ENCODE results near the gene CDH13. TPM values are rescaled to one million over a fixed set of nuclear protein-coding genes. Genes with fewer than 3 reads are reported as not detected.

Gene CDH13
- total and polyA plus RNA-seq, 10 of the 15 experiments (the other 5 are each of a cell fraction or from before 2014, with no cell fraction given), result under 0.01 to 0.05 TPM; not detected in 8

- Histone ChIP-seq H3K4me3 (no peak overlapping the region), H2AFZ (ENCODE audit: control insufficient read depth, low read depth, low read length) (no peak overlapping the region), H3K9me3 (replicated peaks; ENCODE audit: control insufficient read depth, insufficient read depth, low read length) (no peaks in the 10 kb centered on the region), H3K9ac (ENCODE audit: control insufficient read depth, insufficient read depth, low read length) (no peak overlapping the region), H4K20me1 (ENCODE audit: control insufficient read depth, insufficient read depth) (no peaks in the 10 kb centered on the region), H3K79me2 (ENCODE audit: control insufficient read depth, insufficient read depth, low read length) (no peaks in the 10 kb centered on the region), H3K36me3 (ENCODE audit: control insufficient read depth in 2 of 2, insufficient read depth in 2 of 2, low read length in 1 of 2) (no peaks in the 10 kb centered on the region), H3K27ac (ENCODE audit: control insufficient read depth, insufficient read depth) (no peak overlapping the region), H3K4me2 (ENCODE audit: control insufficient read depth, insufficient read depth) (no peak overlapping the region), H3K4me1 (ENCODE audit: control insufficient read depth, insufficient read depth, low read length) (no peaks in the 10 kb centered on the region), H3K27me3 (replicated peaks in 1 of 2; ENCODE audit: control insufficient read depth in 2 of 2, insufficient read depth in 2 of 2, low read length in 1 of 2) (no peaks in the 10 kb centered on the region; a peak in 1 of 4 replicates)
- CTCF ChIA-PET, result interaction anchor here (1.5 to 11.3 kb wide), 2 partner anchors 27 to 38 kb away, joined by 5 to 131 read pairs; no protein-coding TSS in a partner anchor
- BruUV-seq (replicated peaks), result no TSS peak
- RAD21 ChIA-PET (ENCODE audit: unreplicated experiment), result no interaction called here
- in situ Hi-C loops (cut with MboI), result no loop called here
- POLR2A ChIA-PET, result no interaction called here
- intact Hi-C loops (cut with micrococcal nuclease; ENCODE audit: unreplicated experiment), result no loop called here
- SMC1A ChIA-PET (ENCODE audit: uncharacterized antibody, unreplicated experiment), result interaction anchor here (1.8 to 2.0 kb wide), 2 partner anchors 24 to 27 kb away, joined by 7 read pairs; no protein-coding TSS in a partner anchor
- FAIRE-seq (no peak), ATAC-seq (no peak), DNase-seq (ENCODE audit: low read depth, low spot score) (no peak)
- WGBS (ENCODE audit: insufficient coverage, insufficient replicate concordance, low lambda C conversion rate, missing lambda C conversion rate), result 33% methylated on average over 3 of the region's 3 CpGs
- TF ChIP-seq ZBED1 (IDR thresholded peaks at IDR 0.05; ENCODE audit: borderline replicate concordance) (no peak), HDAC6 (IDR thresholded peaks at IDR 0.05; ENCODE audit: unreplicated experiment) (no peak), SIX5 (IDR thresholded peaks at IDR 0.05; ENCODE audit: low read depth, low read length, severe bottlenecking) (no peak), RUNX3 (IDR thresholded peaks at IDR 0.05; ENCODE audit: low read length) (no peak), ETV6 (conservative IDR thresholded peaks at IDR 0.05 in 1 of 2, IDR thresholded peaks at IDR 0.05 in 1 of 2; ENCODE audit: borderline replicate concordance in 1 of 2, low read depth in 1 of 2) (no peak), TARDBP (IDR thresholded peaks at IDR 0.05; ENCODE audit: borderline replicate concordance) (no peak), ZNF274 (IDR thresholded peaks at IDR 0.05; ENCODE audit: insufficient read depth, insufficient read length) (no peak), ZBTB4 (CRISPR knock-in tag; IDR thresholded peaks at IDR 0.05) (no peak), PAX5 (IDR thresholded peaks at IDR 0.05; ENCODE audit: borderline replicate concordance, low read depth, low read length) (no peak), RAD51 (IDR thresholded peaks at IDR 0.05) (no peak), PAX8 (IDR thresholded peaks at IDR 0.05) (no peak), RFX5 (IDR thresholded peaks at IDR 0.05; ENCODE audit: low read depth, low read length) (no peak), MTA3 (IDR thresholded peaks at IDR 0.05; ENCODE audit: borderline replicate concordance, low read length) (no peak), JUND (IDR thresholded peaks at IDR 0.05; ENCODE audit: low read depth, low read length) (no peak), SUPT20H (IDR thresholded peaks at IDR 0.05; ENCODE audit: borderline replicate concordance, control insufficient read depth, low read depth, low read length) (no peak), NFYA (IDR thresholded peaks at IDR 0.05; ENCODE audit: borderline replicate concordance, low read depth, low read length) (no peak), ASH2L (IDR thresholded peaks at IDR 0.05; ENCODE audit: borderline replicate concordance, low read depth) (no peak), IKZF2 (IDR thresholded peaks at IDR 0.05) (no peak), WRNIP1 (IDR thresholded peaks at IDR 0.05; ENCODE audit: borderline replicate concordance, low read depth, low read length) (no peak), ZBTB33 (IDR thresholded peaks at IDR 0.05) (no peak)
Observed at GRCh38 chr16:82668094-82668493, 41.3 kb downstream of the CDH13 start.
